Endothelial cell (in vitro differentiated cells): ENCODE measurements around the gene PROZ. TPM values are rescaled to one million over a fixed set of nuclear protein-coding genes. Genes with fewer than 3 reads are reported as not detected.

ENCODE experiments used
- DNase-seq: peaks from one replicate; pipeline ENCODE4 v3.0.0; 2021; ENCODE audit warnings: low spot score
- H3K27ac Mint-ChIP-seq: one replicate; pipeline ENCODE4 v1.8.0; 2021; ENCODE audit warnings: mixed read lengths, inconsistent platforms; ENCODE audit not compliant: unreplicated experiment
- H3K27me3 Mint-ChIP-seq: one replicate; pipeline ENCODE4 v1.8.0; 2021; ENCODE audit warnings: mild to moderate bottlenecking, moderate library complexity, mixed read lengths, inconsistent platforms; ENCODE audit not compliant: unreplicated experiment
- H3K36me3 Mint-ChIP-seq: one replicate; pipeline ENCODE4 v1.8.0; 2021; ENCODE audit warnings: mild to moderate bottlenecking, low read depth, mixed read lengths, inconsistent platforms; ENCODE audit not compliant: unreplicated experiment
- H3K4me1 Mint-ChIP-seq: one replicate; pipeline ENCODE4 v1.8.0; 2021; ENCODE audit warnings: mild to moderate bottlenecking, mixed read lengths, inconsistent platforms; ENCODE audit not compliant: unreplicated experiment
- H3K4me3 Mint-ChIP-seq: one replicate; pipeline ENCODE4 v1.8.0; 2021; ENCODE audit warnings: mild to moderate bottlenecking, mixed read lengths, inconsistent platforms; ENCODE audit not compliant: unreplicated experiment
- H3K9me3 Mint-ChIP-seq: one replicate; pipeline ENCODE4 v1.8.0; 2021; ENCODE audit warnings: mixed read lengths, inconsistent platforms; ENCODE audit not compliant: unreplicated experiment
- total RNA-seq: library from RNA; stranded (reverse); fragmentation: NEBNext Ultra II Directional; extraction: Animal tissue kit (Norgen Biotek cat#: 25700); gene quantifications from one replicate; pipeline ENCODE4 v1.2.1, GENCODE V29; 2021; ENCODE audit not compliant: unreplicated experiment
- TF ChIP-seq, protein P1 (sequence below): fragments of 200-600 bp; sonication (generic); IDR thresholded peaks from one replicate; pipeline ENCODE4 v1.5.0; 2021; ENCODE audit warnings: antibody characterized with exemption; ENCODE audit not compliant: unreplicated experiment

PROZ gene
- total RNA-seq, 1 donor from 2014 or later = not detected

DNA sequence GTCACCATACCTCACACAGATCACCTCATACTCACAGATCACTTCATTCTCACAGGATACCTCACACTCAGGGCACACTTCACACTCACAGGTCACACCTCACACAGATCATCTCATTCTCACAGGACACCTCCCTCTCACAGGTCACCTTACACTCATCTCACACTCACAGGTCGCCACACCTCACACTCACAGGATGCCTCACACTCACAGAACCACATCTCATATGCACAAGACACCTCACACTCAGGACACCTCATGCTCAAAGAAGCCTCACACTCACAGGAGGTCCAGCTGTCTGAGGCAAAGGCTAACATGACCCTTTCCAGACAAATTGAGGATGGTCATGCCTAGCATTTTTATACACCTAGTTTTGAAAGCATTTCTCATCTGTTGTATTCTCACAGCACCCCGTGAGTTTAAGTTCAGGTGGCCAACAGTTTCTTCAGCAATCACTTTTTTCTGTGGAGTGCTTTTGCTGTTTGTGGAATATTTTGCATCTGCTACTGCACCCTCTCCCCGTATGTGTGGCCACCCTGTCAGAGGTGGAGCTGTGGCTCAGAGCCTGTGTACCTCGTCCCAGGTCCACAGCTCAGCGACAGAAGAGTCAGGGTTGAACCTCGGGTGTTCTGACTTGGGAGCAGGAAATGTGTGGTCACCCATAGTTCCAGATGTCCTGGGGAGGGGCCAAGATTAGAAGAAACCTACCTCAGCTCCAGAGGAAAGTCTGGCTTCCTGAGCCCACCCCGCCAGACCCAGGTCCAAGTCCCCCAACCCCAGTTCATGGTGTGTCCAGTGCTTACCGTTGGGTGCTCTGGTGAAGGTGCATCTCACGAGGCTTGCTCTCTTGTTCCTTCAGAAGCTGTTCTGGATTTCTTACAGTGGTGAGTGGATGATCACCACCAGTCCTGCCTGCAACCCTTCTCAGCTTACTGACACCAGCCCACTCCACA is 45.3 kb upstream of the PROZ start:
- no peak for DNase-seq
- no peaks in the 10 kb centered on the region for H3K9me3 Mint-ChIP-seq

DNA sequence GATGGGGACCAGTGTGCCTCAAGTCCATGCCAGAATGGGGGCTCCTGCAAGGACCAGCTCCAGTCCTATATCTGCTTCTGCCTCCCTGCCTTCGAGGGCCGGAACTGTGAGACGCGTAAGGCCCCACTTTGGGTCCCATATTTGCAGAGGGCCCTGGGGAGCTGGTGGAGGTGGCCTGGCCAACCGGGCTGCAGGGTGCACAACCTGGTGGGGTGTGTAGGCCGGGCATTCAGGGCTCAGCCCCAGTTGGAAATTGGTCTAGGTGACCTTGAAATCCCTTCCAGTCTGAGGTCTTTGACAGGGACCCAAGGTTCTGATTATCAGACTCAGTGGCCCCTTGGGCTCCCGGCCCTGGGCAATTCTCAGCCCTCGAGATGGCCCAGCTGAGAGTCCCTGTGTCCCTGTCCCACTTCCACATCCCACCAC is 44.6 kb upstream of the PROZ start:
- H3K36me3 Mint-ChIP-seq = no peaks in the 10 kb centered on the region
- TF ChIP-seq, protein P1, sequence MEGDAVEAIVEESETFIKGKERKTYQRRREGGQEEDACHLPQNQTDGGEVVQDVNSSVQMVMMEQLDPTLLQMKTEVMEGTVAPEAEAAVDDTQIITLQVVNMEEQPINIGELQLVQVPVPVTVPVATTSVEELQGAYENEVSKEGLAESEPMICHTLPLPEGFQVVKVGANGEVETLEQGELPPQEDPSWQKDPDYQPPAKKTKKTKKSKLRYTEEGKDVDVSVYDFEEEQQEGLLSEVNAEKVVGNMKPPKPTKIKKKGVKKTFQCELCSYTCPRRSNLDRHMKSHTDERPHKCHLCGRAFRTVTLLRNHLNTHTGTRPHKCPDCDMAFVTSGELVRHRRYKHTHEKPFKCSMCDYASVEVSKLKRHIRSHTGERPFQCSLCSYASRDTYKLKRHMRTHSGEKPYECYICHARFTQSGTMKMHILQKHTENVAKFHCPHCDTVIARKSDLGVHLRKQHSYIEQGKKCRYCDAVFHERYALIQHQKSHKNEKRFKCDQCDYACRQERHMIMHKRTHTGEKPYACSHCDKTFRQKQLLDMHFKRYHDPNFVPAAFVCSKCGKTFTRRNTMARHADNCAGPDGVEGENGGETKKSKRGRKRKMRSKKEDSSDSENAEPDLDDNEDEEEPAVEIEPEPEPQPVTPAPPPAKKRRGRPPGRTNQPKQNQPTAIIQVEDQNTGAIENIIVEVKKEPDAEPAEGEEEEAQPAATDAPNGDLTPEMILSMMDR = no peak
- DNase-seq = no peak
- peaks cover 7% of the 10 kb centered on the region for H3K27me3 Mint-ChIP-seq
- no peak overlapping the region for H3K27ac Mint-ChIP-seq
- H3K4me3 Mint-ChIP-seq = no peak overlapping the region
- H3K9me3 Mint-ChIP-seq = no peaks in the 10 kb centered on the region
- H3K4me1 Mint-ChIP-seq = no peaks in the 10 kb centered on the region

More for the DNA sequence above, 45.3 kb upstream of the PROZ start:
- H3K36me3 Mint-ChIP-seq = no peaks in the 10 kb centered on the region
- H3K27ac Mint-ChIP-seq = no peak overlapping the region
- H3K4me1 Mint-ChIP-seq = no peaks in the 10 kb centered on the region
- no peak overlapping the region for H3K4me3 Mint-ChIP-seq
- TF ChIP-seq, protein P1 = no peak
- H3K27me3 Mint-ChIP-seq = peaks cover 7% of the 10 kb centered on the region

DNA sequence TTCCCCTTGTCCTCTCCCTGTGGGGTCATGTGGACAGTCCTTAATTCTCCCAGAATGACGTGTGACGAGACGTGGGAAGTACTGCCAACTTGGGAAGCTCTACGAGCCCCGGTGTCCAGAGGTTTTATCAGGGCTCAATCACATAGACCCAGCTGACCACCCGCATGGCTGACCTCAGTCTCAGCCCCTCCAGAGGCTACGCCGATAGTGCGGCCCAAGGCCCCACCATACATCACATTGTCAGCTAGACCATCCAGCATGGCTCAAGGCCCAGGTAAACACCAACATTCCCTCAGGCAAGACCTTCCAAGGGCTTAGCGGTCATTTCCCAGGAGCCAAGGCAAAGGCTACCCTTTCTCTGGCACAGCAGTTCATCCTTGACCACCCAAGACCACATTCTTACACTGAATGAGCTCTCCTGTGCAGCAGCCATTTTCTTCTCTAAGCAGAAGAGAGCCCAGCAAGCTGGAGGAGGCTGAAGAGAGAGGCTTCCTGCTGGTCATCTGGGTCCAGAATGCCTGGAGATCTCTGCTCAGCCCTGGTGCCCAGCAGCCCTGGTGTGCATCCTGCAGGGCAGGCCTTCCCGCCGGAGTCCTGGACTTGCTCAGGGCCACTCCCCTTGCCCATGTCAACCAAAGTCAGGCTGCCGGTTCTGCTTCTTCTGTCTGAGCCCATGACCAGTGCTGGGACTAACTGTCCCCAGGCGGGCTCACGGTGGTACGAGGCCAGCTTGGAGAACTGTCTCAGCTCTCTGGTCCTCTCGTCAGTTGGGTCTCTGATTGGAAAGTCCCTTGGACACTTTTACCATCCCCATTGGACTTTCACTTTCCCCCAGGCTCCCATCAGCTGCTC is 43.7 kb upstream of the PROZ start:
- no peak overlapping the region for H3K4me3 Mint-ChIP-seq
- H3K36me3 Mint-ChIP-seq = no peaks in the 10 kb centered on the region
- H3K27ac Mint-ChIP-seq = no peak overlapping the region
- TF ChIP-seq, protein P1 = no peak
- DNase-seq = no peak
- H3K27me3 Mint-ChIP-seq = peaks cover 8% of the 10 kb centered on the region
- no peaks in the 10 kb centered on the region for H3K9me3 Mint-ChIP-seq
- no peaks in the 10 kb centered on the region for H3K4me1 Mint-ChIP-seq

DNA sequence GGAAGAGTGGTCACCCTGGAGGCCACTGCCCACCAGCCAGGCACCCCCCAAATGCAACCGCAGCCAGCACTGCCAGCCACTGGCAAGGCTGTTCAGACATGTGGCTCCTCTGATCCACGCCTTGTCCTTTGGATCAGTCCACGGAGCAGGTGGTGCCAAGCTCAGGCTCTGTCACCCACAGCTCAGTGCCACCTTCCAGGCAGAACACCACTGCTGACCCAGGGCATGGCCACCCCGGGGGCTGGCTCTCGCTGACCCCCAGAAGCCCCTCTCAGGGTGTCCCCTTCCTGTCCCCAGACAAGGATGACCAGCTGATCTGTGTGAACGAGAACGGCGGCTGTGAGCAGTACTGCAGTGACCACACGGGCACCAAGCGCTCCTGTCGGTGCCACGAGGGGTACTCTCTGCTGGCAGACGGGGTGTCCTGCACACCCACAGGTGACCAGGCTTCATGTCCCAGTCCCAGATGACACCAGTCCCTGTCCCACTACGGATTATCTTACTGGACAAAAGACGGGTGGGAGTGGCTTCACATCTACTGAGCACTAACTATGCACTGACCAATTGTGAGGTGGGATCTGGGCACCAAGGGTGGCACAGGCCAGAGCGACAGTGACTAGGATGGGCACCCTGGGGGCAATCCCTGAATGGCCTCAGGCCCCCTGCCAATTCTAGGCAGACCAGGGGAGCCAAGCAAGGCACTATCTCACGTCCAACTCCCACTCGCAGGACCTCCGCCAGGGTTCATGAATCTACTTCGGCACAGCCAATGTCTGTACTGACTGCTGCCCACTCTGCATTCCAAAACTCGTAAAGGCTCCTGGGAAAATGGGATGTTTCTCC is 42.9 kb upstream of the PROZ start:
- TF ChIP-seq, protein P1 = no peak
- Mint-ChIP-seq H3K36me3 (no peaks in the 10 kb centered on the region), H3K4me1 (no peaks in the 10 kb centered on the region), H3K9me3 (no peaks in the 10 kb centered on the region), H3K27ac (peak overlapping the region; percentile 57), H3K4me3 (no peak overlapping the region), H3K27me3 (peaks cover 13% of the 10 kb centered on the region)
- DNase-seq = no peak
